Frontal cortex (tissue), 4 donors: Measurements from ENCODE around the gene RAI14. TPM values are rescaled to one million over a fixed set of nuclear protein-coding genes. Genes with fewer than 3 reads are reported as not detected.
A peak's percentile ranks its signal among the peaks of the same experiment; 100 is the strongest.
"Not testable (repeated sequence)": the region's sequence is repeated elsewhere in the genome, so short reads cannot be mapped to it uniquely, and the experiment has no call there.

Source experiments
- DNase-seq, 2 donors: peaks; one replicate each; pipeline ENCODE4 v3.0.0; 2012; ENCODE audit warnings: low spot score in 2 of 2
- FAIRE-seq: peaks from 2 replicates; lab custom pipeline; 2012; peaks lifted over from hg19 to GRCh38; lab: Jason Lieb, UNC
- total RNA-seq: library from RNA; depleted of rRNA; stranded (reverse); fragments of >200 nt; gene quantifications from one replicate; pipeline ENCODE4 v1.2.3, GENCODE V29; 2014
- donor health status: control.
- donor health status: control.
- donor health status: control.

RAI14 gene
- total RNA-seq, 1 donor from 2014 or later, result 29.3 TPM

DNA sequence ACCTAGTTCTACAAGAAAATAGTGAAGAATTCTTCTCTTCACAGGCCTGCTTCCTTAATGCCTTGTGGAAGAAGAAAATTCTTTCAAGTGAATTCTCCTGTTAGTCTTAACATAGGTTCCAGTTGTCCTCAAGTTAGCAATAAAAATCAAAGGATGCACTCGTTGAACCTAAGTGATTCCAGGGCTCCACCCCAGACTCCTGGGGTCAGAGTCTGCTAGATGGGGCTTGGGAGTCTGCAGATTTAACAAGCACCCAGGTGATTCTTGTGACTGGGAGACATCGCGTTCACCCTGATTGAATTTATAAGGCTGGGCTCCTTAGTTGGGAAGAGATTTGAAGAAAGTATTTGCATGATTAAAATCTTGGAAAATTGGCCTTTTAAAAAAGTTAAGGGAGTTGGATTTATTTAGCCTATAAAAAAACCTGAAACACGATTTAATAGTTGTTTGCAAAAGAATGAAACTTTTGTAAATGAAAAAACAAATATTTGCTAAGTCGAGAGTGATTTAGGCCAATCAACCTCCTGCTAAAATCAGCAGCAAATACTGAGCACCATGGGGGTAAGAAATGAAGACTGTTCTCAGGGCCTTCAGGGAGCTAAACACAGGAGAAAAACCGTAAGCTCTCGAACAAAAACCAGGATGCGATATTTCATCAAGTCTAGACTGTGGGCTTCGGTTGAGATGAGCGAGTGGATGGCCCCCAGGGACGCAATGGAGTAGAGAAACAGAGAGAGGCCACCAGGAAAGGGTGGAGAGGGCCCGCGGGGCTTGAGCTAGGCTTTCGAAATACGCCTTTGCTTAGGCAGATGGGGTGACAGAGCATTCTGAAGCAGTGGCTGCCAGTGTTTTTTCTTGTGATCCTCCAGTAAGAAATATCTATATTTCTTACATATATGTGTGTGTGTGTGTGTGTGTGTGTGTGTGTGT, 95.9 kb downstream of the RAI14 start:
- FAIRE-seq, result no peak

DNA sequence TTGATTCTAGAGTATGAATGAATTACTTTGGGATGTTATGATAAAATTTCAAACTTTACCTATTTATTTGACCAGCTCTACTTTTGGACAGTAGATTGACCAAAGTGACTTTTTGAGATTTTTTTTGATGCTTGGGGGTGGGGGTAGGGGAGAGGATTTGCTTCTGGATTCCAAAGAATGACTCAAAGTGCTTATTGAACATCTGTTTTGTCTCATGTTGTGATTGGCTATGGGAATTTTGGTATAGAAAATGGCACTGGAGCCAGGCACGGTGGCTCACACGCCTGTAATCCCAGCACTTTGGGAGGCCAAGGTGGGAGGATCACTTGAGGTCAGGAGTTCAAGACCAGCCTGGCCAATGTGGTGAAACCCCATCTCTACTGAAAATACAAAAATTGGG, 97.1 kb downstream of the RAI14 start:
- FAIRE-seq, DNase-seq: not testable (repeated sequence)

More for the DNA sequence above, 95.9 kb downstream of the RAI14 start:
- DNase-seq, result no peak

DNA sequence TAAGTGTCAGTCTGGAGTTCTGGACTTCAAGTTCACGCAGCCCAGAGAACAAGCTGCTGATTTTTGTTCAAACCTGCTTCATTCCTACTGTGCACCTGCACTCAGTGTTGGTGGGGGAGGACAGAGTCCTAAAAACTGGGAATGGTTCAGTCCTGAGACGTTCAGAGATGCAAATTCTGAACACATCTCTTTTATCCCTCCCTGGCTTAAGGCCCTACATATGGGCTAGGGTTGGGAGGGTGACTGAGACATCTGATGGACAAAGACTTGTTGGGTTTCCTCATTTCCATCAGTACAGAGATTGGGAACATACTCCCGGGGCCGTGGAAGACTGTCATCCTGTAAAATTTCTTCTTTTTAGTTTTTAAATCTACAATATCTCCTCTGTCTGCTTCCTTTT, 99.8 kb downstream of the RAI14 start:
- no peak for DNase-seq
- FAIRE-seq, result no peak

DNA sequence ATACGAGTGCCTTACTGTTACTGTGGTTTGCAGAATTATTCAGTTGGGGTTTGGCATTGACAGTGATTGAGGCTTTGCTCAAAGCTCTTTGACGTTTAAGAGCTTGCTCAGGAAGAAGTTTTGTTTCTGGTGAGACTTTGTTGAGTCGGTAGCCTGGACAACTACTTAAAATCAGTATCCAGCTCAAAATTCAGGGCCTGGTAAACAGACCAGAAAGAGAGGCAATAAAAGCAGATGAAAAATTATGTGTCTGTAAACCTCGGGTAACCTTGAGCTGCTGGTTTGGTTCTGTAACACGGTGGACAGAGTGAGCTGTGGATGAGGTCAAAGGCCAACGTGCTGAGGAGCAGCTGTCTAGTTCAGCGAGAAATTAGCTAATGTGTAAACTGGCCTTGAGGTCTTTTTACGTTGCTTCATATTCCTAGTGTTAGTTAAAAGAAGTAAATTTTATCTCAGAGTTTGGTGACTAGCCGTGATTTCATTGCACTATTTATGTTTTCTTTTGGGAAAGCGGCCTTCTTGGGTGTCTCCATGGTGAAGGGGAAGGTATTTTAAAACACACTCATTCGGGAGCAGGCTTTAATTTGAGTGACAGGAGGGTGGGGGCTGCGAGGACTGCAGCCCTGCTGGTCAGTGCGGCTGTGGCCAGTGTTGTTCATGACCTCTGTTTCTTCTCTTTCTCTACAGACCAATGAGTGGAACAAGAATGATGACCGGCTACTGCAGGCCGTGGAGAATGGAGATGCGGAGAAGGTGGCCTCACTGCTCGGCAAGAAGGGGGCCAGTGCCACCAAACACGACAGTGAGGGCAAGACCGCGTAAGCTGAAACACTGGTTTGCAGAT, 100.9 kb downstream of the RAI14 start:
- FAIRE-seq, result no peak
- DNase-seq, result no peak

DNA sequence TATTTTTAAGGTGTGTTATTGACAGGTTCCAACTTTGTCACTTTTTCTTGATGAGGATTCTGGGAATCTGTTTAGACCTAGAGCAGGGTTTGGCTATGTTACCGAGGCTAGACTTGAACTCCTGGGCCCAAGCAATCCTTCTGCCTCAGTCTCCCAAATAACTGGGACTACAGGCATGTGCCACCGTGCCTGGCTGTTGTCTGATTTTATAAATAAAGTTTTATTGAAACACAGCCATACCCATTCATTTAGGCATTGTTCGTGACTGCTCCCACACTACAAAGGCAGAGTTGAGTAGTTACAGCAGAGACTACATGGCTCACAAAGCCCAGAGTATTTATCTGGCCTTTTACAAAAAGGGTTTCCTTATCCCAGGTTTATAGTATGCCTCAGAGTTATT, 102.4 kb downstream of the RAI14 start:
- no peak for DNase-seq
- no peak for FAIRE-seq

GRCh38 chr5:34759213-34759612, 103.1 kb downstream of the RAI14 start:
- not testable (repeated sequence) for DNase-seq, FAIRE-seq

- DNase-seq (no peak), FAIRE-seq (no peak)
Measured at GRCh38 chr5:34765662-34766061, 109.5 kb downstream of the RAI14 start.

DNA sequence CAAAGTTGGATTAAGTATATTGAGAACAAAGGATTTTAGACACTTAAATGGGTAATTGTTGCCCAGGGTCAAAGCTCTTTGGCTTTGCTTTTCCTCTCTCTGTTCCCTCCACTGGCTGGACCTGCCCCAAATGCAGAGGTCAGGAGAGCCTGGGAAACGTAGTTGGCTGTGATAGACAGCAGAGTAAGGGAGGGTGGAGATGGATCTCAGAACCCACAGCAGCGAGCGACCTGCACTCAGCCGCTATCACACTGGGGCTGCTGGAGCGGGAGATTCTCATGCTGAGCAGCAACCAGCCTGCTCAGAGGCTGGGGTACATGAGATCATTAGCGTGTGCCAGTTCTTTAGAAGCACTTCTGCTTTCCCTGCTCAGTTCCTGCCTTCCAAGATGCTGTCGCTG, 111.1 kb downstream of the RAI14 start:
- no peak for FAIRE-seq

DNA sequence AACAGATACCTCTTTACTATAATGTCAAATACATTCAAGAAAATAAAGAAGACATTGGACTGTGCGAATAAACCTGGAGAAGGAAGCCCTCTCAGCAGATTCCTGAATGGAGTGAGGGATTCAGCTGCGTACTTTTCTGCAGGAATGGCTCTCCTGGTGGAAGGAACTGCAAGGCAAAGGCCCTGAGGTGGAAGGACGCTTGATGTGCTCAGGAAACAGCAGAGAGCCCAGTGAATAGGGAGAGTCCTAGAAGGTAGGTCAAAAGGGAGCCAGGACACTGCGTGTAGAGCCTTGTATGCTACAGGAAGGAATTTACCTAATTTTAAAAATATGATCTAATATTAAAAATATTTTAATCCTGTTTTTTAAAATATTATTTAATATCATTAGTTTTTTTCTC, 114.4 kb downstream of the RAI14 start:
- DNase-seq (no peak), FAIRE-seq (no peak)

More for the DNA sequence above, 111.1 kb downstream of the RAI14 start:
- no peak for DNase-seq

GRCh38 chr5:34771076-34771475, 114.9 kb downstream of the RAI14 start:
- FAIRE-seq, result no peak
- DNase-seq, result no peak

DNA sequence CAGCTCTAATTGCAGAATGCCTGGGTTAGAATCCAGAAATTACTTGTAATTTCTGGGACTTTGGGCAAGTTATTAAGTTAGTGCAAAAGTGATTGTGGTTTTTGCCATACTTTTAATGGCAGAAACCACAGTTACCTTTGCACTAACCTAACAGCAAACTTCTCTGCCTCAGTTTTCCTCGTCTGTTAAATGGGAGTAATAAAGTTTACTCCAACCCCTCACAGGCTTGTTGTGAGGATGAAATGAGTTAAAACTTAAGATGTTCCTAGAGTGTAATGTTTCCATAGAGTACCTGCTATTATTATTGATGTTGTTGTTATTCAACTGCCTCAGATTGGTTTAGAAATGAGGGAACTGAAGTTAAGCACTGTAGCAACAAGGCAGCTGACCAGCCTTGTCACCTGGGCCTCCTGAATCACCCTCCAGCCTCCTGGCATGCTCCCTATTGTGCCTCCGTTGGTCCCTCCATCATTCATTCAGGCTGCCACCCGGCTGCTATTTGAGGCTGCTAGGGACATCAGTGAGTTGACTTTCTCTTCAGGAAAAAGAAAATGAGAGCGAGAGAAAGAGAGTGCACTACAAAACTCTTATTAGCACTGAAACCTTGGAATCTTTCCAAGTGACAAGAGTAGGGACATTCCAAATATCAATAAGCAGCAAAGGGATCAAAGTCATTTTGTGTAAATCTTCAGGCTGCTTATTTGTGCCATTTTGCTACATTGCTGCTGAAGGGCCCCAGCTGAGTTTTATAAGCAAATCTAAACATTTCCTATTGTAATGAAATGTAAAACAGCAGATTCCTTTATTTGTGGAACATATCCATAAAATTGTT, 116.4 kb downstream of the RAI14 start:
- DNase-seq, result no peak
- FAIRE-seq, result no peak

DNA sequence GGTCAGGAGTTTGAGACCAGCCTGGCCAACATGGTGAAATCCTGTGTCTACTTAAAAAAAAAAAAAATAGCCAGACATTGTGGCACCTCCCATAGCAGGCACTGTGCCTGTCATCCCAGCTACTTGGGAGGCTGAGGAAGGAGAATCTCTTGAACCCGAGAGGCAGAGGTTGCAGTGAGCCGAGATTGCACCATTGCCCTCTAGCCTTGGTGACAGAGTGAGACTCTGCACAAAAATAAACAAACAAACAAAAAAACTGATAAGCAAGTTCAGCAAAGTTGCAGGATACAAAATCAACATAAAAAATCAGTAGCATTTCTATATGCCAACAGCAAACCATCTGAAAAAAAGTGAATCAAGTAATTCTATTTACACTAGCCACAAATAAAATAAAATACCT, 118.0 kb downstream of the RAI14 start:
- no peak for DNase-seq
- no peak for FAIRE-seq

GRCh38 chr5:34774678-34775077, 118.5 kb downstream of the RAI14 start:
- not testable (repeated sequence) for FAIRE-seq, DNase-seq

DNA sequence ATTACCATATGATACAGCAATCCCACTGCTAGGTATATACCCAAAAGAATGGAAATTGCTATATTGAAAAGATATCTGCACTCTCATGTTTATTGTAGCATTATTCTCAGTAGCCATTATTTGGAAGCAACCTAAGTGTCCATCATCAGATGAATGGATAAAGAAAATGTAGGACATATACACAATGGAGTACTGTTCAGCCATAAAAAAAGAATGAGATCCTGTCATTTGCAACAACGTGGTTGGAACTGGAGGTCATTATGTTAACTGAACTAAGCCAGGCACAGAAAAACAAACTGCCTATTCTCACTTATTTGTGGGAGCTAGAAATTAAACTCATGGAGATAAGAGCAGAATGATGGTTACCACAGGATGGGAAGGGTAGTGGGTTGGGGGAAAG, 119.8 kb downstream of the RAI14 start:
- FAIRE-seq, result peak; percentile 33
- DNase-seq, result no peak

GRCh38 chr5:34778091-34778850, 122.1 kb downstream of the RAI14 start:
- no peak for DNase-seq
- no peak for FAIRE-seq

DNA sequence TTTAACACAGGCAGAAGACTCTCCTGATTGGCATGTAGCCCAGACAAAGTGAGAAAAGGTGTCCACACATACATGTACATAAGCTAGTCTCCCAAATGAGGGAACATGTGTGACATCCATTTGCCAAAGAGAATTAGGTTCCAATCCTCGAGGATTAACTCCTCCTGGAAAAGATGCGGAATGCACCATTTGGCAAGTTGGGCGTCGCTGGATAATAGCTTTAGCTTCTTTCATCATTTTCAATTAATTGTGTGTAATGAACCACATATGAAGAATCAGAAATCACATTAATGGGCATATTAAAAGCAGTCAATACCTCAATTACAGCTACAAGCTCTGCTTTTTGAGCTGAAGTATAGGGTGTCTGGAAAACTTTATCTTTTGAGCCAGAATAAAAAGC, 127.8 kb downstream of the RAI14 start:
- FAIRE-seq, DNase-seq: not testable (repeated sequence)

- DNase-seq (no peak), FAIRE-seq (no peak)
Measured at GRCh38 chr5:34787035-34787434, 130.9 kb downstream of the RAI14 start.

GRCh38 chr5:34789021-34789531, 132.9 kb downstream of the RAI14 start:
- no peak for DNase-seq
- no peak for FAIRE-seq

- FAIRE-seq, result no peak
- no peak for DNase-seq
Measured at GRCh38 chr5:34789639-34790038, 133.5 kb downstream of the RAI14 start.
